KG1 (cell line): ENCODE data around the gene ZNF578.
"Not testable (repeated sequence)": the region's sequence is repeated elsewhere in the genome, so short reads cannot be mapped to it uniquely, and the experiment has no call there.

ENCODE experiments used
- DNase-seq: peaks from one replicate; lab custom pipeline; 2025; lab: John Stamatoyannopoulos, UW

Gene ZNF578

GRCh38 chr19:52453324-52454094 lies at the start of gene ZNF578:
ZNF578 (plus strand) TSS chr19:52453553; CDS start chr19:52501846, 48,293 bp downstream.
- DNase-seq: peak; percentile 70

GRCh38 chr19:52410276-52410675 lies 43.1 kb upstream of the ZNF578 start:
- DNase-seq: no peak

DNA sequence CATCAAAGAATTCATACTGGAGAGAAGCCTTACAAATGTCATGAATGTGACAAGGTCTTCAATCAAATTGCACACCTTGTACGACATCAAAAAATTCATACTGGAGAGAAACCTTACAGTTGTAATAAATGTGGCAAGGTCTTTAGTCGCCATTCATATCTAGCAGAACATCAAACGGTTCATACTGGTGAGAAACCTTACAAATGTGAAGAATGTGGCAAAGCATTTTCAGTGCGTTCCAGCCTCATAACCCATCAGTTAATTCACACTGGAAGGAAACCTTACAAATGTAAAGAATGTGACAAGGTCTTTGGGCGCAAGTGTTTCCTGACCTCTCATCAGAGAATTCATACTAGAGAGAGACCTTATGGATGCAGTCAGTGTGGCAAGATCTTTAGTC lies 37.6 kb upstream of the ZNF578 start:
- DNase-seq: no peak

DNA sequence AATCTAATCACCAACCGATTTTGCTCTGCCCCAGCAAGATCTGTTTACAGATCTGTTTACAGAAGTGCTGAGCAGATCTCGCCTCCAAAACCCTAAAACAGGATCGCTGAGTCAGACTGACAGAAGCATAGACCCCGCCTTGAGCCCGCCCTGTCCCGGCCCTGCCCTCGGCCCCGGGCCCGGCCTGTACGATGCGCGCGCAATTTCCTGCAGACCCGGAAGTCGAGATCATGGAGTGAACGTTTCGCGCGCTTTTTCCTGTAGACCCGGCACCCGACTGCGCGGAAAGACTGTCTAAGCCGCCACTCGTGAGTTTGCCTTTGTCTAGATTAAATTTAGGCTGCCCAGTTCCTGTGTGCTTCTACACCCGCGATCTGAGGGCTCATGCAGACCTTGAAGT lies 24.4 kb upstream of the ZNF578 start, which contains the start of gene ZNF534:
Gene ZNF534 (plus strand): TSS at position 212 of the 400 bp plus-strand sequence. CDS start 2,327 bp downstream, outside the sequence.
- no peak for DNase-seq

GRCh38 chr19:52442179-52442578 lies 11.2 kb upstream of the ZNF578 start:
- DNase-seq: no peak

DNA sequence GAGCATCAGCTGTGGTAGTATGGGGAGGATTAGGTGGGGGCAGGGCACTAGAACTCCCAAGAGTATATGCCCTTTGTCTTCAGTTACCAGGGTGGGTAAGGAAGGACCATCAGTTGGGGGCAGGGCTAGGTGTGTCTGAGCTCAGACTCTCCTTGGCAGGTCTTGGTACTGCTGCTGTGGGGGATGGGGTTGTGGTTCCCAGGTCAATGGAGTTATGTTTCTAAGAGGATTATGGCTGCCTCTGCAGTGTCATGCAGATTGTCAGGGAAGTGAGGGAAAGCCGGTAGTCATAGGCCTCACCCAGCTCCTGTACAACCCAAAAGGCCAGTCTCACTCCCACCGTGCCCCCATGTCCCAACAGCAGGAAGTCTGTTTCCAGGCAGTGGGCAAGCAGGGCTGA lies 8.8 kb upstream of the ZNF578 start:
- no peak for DNase-seq

DNA sequence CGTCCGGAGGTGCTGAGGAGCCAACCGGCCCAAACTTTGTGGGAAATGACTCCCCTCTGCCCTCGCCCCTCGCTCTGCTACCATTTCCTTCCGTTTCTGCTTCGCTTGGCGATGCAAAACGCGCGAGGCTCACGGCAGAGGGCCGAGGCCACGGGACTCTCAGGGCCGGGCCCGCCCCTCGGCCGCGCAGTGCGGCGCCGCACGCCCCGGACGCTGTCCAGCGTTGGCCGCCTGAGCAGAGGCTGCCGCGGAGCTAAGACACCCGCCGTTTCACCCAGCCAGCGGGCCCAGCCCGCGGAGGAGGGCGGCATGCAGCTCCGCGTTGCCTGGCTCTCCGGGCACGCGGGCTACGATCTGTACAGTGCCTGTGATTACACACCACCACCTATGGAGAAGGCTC lies 2.1 kb upstream of the ZNF578 start:
- DNase-seq: no peak

DNA sequence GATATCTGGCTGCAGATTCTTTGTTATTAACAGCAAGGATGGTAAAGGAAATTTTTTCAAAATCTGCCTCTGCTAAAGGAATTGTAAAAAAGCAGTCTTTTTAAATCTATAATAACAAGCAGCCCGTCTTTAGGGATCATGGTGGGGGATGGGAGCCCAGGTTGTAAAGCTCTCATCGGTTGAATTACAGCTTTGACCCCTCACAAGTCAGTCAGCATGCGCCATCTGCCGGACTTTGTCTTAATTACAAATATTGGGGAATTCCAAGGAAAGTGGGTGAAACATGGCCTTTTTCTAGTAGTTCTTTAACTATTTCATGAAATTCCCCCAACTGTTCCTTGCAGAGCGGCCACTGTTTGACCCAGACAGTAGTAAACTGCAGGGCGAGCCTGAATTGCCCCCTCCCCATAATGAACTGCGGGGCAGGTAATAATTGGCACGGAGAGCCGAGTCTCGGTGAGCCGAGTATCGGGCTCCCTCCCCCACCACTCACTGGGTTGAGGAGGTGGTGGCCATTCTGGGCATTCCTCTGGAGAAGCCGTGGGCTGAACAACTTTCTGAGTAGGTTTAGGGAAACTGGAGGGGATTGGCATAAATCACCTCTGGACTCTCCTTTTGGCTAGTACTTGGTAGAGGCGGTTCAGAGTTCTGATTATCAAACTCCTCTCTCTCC lies 11.6 kb downstream of the ZNF578 start:
- no peak for DNase-seq

GRCh38 chr19:52473655-52474350 lies 20.4 kb downstream of the ZNF578 start:
- no peak for DNase-seq

DNA sequence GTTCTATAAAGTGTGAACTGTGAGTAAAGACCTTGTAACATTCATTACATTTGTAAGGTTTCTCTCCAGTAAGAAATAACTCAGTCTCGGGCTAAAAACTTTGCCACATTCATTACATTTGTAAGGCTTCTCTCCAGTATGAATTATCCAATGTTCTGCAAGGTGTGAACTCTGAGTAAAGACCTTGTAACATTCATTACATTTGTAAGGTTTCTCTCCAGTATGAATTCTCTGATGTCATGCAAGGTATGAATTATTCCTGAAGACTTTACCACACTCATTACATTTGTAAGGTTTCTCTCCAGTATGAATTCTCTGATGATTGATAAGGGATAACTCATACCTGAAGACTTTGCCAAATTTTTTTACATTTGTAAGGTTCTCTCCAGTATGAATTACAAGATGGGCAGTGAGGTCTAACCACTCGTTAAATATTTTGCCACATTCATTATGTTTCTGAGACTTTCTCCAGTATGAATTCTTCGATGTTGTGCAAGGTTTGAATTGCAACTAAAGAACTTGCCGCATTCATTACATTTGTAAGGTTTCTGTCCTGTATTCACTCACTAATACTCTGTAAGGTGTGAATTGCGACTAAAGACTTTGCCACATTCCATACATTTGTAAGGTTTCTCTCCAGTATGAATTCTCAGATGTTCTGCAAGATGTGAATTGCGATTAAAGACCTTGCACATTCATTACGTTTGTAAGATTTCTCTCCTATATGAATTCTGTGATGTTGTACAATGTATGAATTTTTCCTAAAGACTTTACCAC lies 21.2 kb downstream of the ZNF578 start:
- no peak for DNase-seq

DNA sequence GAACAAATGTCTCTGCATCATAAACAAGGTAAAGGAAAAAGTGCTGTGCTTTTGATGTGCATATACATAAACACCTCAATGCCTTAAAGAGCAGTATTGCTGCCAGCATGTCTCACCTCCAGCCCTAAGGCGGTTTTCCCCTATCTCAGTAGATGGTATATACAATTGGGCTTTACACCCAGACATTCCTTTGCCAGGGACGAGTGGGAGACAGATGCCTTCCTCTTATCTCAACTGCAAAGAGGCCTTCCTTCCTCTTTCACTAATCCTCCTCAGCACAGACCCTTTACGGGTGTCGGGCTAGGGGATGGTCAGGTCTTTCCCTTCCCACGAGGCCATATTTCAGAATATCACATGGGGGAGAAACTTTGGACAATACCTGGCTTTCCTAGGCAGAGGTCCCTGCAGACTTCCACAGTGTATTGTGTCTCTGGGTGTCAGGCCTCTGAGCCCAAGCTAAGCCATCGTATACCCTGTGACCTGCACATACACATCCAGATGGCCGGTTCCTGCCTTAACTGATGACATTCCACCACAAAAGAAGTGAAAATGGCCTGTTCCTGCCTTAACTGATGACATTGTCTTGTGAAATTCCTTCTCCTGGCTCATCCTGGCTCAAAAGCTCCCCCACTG lies 30.9 kb downstream of the ZNF578 start:
- not testable (repeated sequence) for DNase-seq

- DNase-seq: not testable (repeated sequence)
Observed at GRCh38 chr19:52485064-52485463, 31.7 kb downstream of the ZNF578 start.

DNA sequence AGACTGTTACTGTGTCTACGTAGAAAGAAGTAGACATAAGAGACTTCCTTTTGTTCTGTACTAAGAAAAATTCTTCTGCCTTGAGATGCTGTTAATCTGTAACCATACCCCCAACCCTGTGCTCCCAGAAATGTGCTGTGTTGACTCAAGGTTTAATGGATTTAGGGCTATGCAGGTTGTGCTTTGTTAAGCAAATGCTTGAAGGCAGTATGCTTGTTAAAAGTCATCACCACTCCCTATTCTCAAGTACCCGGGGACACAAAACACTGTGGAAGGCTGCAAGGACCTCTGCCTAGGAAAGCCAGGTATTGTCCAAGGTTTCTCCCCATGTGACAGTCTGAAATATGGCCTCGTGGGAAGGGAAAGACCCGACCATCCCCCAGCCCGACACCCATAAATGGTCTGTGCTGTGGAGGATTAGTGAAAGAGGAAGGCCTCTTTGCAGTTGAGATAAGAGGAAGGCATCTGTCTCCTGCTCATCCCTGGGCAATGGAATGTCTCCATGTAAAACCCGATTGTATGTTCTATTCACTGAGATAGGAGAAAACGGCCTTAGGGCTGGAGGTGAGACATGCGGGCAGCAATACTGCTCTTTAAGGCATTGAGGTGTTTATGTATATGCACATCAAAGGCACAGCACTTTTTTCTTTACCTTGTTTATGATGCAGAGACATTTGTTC lies 32.3 kb downstream of the ZNF578 start:
- DNase-seq: not testable (repeated sequence)

DNA sequence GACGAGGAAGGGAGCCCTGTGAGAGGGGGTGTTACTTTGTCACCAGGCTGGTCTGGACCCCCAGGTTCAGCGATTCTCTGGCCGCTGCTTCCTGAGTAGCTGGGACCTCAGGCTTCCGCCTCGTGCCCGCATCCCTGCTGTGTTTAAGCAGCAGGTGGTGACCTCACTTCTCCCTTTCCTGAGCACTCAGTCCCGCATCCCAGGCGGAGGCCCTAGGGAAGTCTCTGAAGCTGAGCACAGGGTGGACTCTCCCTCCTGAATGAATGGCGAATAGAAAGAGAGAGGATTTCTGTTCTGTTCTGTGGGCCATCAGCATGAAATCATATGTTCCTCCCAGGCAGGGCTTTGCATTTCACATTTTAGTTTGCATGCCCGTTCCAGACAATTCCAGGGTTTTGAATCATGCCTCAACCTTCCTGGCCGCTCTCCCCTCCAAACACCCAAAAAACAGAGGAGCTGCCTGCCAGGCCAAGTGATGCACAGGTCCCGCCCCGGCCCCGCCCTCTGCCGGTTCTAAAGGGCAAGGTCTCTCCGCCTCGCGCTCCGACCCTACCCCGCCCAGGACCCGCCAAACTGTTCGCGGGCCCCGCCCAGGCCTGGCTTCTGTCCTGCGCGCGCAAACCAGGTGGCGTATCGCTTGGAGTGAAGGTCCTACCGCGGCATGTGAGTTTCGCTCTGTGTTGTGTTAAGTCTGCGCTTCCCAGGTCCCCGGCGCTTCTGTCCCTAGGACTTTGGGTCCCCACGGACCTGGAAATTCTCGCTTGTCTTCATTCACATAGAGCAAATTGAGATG lies 39.0 kb downstream of the ZNF578 start:
- no peak for DNase-seq

DNA sequence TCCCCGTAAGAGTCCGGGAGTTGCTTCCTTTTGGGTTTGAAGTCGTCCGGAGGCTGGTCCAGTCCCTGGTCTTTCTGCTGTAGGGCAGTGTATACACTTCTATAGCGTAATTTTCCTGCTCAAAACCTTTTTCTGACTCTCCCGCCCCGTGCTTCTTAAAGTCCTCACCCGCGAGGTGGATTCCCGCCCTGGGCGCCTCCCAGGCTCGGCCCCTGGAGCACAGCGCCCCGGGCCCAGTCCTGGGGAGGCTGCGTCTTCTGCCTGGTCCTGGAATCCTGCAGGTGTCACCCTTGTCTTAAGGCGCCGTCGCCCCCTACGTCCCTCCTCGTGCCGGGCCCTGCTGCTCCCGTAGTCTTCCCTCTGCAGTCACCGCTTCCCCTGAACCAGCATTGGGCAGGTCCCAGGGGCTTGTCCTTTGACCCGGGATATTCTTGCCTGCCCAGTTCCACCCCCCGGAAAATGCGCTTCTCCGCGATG lies 39.7 kb downstream of the ZNF578 start:
- DNase-seq: no peak

GRCh38 chr19:52494518-52494917 lies 41.2 kb downstream of the ZNF578 start:
- DNase-seq: no peak

- DNase-seq: no peak
Observed at GRCh38 chr19:52498571-52498970, 45.2 kb downstream of the ZNF578 start.

GRCh38 chr19:52500474-52500873 lies 47.1 kb downstream of the ZNF578 start:
- DNase-seq: not testable (repeated sequence)

- not testable (repeated sequence) for DNase-seq
Observed at GRCh38 chr19:52500991-52501390, 47.6 kb downstream of the ZNF578 start.

DNA sequence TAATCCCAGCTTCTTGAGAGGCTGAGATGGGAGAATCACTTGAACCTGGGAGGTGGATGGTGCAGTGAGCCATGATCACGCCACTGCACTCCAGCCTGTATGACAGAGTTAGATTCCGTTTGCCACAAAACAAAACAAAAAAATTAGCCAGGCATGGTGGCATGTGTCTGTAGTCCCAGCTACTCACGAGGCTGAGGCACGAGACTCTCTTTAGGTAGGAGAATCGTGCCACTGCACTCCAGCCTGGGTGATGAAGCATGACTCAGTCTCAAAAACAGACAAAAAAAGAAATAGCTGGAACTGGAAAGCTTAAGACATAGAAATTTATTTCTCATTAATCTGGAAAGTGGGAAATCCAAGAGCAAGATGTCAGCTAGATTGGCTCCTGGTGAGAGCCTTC lies 53.9 kb downstream of the ZNF578 start:
- DNase-seq: no peak
